Bronchial epithelial cell (primary cell): ENCODE results near the gene NDUFA12. TPM values are rescaled to one million over a fixed set of nuclear protein-coding genes. Genes with fewer than 3 reads are reported as not detected.
A peak's percentile ranks its signal among the peaks of the same experiment; 100 is the strongest.

Experiments used
- DNase-seq: peaks from one replicate; pipeline ENCODE4 v3.0.0-alpha.2; 2010; ENCODE audit warnings: low read depth
- FAIRE-seq: peaks from 2 replicates; lab custom pipeline; 2011; peaks lifted over from hg19 to GRCh38; lab: Jason Lieb, UNC
- H3K27me3 ChIP-seq: 2 replicates; pipeline ENCODE4 v1.5.1; 2011; ENCODE audit warnings: low read length; ENCODE audit not compliant: control insufficient read depth, insufficient read depth
- H3K36me3 ChIP-seq: 2 replicates; pipeline ENCODE4 v1.5.1; 2011; ENCODE audit warnings: low read length; ENCODE audit not compliant: control insufficient read depth, insufficient read depth
- H3K4me3 ChIP-seq: 2 replicates; pipeline ENCODE4 v1.5.1; 2011; ENCODE audit warnings: mild to moderate bottlenecking, low read depth, low read length, control low read depth
- CTCF ChIP-seq: IDR thresholded peaks from 2 replicates; pipeline ENCODE4 v1.5.1; 2011; ENCODE audit warnings: mild to moderate bottlenecking, moderate library complexity, low read length, control low read depth, inconsistent platforms; ENCODE audit not compliant: insufficient read depth, severe bottlenecking
- total RNA-seq: library from RNA; depleted of rRNA; stranded (reverse); fragments of >200 nt; gene quantifications from 2 replicates; pipeline ENCODE4 v1.2.1, GENCODE V29; 2014

The NDUFA12 gene
- total RNA-seq, 1 donor from 2014 or later, result 173 TPM

GRCh38 chr12:95017482-95017881, 14.0 kb upstream of the NDUFA12 start:
- DNase-seq (no peak), FAIRE-seq (no peak)
- Histone ChIP-seq H3K27me3 (no peaks in the 10 kb centered on the region), H3K36me3 (no peaks in the 10 kb centered on the region), H3K4me3 (no peak overlapping the region)
- TF ChIP-seq CTCF, result no peak

GRCh38 chr12:95016120-95016519, 12.6 kb upstream of the NDUFA12 start:
- Histone ChIP-seq H3K27me3 (no peaks in the 10 kb centered on the region), H3K4me3 (no peak overlapping the region), H3K36me3 (no peaks in the 10 kb centered on the region)
- no peak for TF ChIP-seq CTCF
- DNase-seq (no peak), FAIRE-seq (no peak)

- no peak for TF ChIP-seq CTCF
- FAIRE-seq (no peak), DNase-seq (no peak)
- Histone ChIP-seq H3K36me3 (no peaks in the 10 kb centered on the region), H3K27me3 (no peaks in the 10 kb centered on the region), H3K4me3 (no peak overlapping the region)
These were observed 11.1 kb upstream of the NDUFA12 start for GRCh38 chr12:95014554-95014953.

- Histone ChIP-seq H3K4me3 (no peak overlapping the region), H3K36me3 (no peaks in the 10 kb centered on the region), H3K27me3 (no peaks in the 10 kb centered on the region)
- FAIRE-seq (no peak), DNase-seq (no peak)
- TF ChIP-seq CTCF, result no peak
These were observed 2.7 kb upstream of the NDUFA12 start for GRCh38 chr12:95006206-95006605.

GRCh38 chr12:95004610-95005009, 1.1 kb upstream of the NDUFA12 start:
- Histone ChIP-seq H3K4me3 (no peak overlapping the region), H3K36me3 (no peaks in the 10 kb centered on the region), H3K27me3 (no peaks in the 10 kb centered on the region)
- FAIRE-seq (no peak), DNase-seq (no peak)
- no peak for TF ChIP-seq CTCF

- peak overlapping the region; percentile 78 for H3K4me3 ChIP-seq
- DNase-seq (no peak), FAIRE-seq (no peak)
- H3K36me3 ChIP-seq, result no peaks in the 10 kb centered on the region
- H3K27me3 ChIP-seq, result no peaks in the 10 kb centered on the region
- TF ChIP-seq CTCF, result no peak
These were observed 400 bp upstream of the NDUFA12 start for GRCh38 chr12:95003921-95004272.
